Measurements from ENCODE around the gene LIX1L. TPM values are rescaled to one million over a fixed set of nuclear protein-coding genes. Genes with fewer than 3 reads are reported as not detected.
A peak's percentile ranks its signal among the peaks of the same experiment; 100 is the strongest.

Gene LIX1L
- 10 to 100 TPM; 10.6 to 11.9 (median 11.0) TPM for total RNA-seq
- long read RNA-seq, partial matches to known transcripts, result 0 of 2 reads
- long read RNA-seq, other reads (novel, unspliced or antisense), result 2 of 2 reads

DNA sequence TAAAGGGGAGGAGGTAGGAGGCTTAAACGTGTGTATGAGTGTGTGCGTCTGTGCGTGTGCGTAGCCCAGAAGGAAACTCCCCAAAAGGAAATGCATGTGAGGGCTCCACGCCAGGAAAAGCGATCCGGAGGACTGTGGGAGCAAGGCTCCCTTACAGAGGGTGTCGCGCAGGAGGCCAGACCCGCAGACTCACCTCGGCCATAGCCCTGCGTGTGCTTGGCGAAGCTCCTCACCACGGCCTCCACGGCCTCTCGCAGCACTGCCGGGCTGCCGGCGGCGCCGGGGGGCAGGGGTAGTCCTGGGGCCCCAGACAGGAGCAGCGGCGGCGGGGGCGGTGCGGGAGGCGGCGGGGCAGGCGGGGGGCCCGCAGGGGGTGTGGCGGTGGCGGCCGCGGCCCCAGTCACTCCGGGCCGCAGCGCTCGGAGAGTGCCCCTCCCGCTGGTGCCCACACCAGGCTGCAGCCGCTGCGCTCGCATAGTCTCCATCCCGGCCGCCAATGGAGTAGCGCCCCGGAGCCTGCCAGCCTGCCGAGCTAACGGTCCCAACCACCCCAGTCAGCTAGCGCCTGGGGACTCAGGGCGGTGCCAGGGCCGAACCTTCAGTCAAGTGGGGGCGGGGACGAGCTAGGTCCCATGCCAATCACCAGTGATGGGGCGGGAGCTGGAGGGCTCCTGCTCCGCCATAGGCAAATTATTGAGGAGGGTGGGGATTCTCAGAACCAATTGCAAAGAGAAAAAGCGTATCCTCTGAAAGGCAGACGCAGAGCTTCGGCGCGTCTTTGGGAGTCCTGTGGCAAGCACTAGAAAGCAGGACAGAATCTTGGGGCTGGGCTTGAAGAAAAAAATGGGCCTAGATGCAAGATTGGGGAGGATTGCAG, at the start of gene LIX1L:
Gene LIX1L (minus strand): TSS at position 575 of the 877 bp plus-strand sequence. CDS start 90 bp downstream, at position 485.
- ATAC-seq (peak; percentile 84 to 92 (median 88)), DNase-seq (peak; percentile 97 to 98 (median 98))
- intact Hi-C loops (cut with DNase I), result no loop called here
- Histone ChIP-seq H3K36me3 (no peaks in the 10 kb centered on the region), H3K27ac (peak within 1 kb of the TSS; percentile 78 to 97 (median 91)), H3K4me1 (peaks cover 0 to 52% (median 18%) of the 10 kb centered on the region in 4 donors), H3K27me3 (no peaks in the 10 kb centered on the region), H3K9me3 (no peaks in the 10 kb centered on the region), H3K4me3 (peak within 1 kb of the TSS; percentile 65 to 93 (median 65))
- no peak for TF ChIP-seq CTCF (IDR thresholded peaks at IDR 0.05)
- TF ChIP-seq POLR2A (IDR thresholded peaks at IDR 0.05), result peak; percentile 84
- 0% methylated on average over 17 of the region's 60 CpGs for WGBS (ENCODE audit: insufficient coverage, low coverage, low lambda C conversion rate, missing lambda C conversion rate)

GRCh38 chr1:146001709-146002108, 43.9 kb upstream of the LIX1L start:
- TF ChIP-seq POLR2A (IDR thresholded peaks at IDR 0.05), result no peak
- no peak for TF ChIP-seq CTCF (IDR thresholded peaks at IDR 0.05)
- 45% methylated on average over 1 of the region's 2 CpGs for WGBS (ENCODE audit: insufficient coverage, low coverage, low lambda C conversion rate, missing lambda C conversion rate)
- Histone ChIP-seq H3K36me3 (no peaks in the 10 kb centered on the region), H3K4me3 (no peak overlapping the region), H3K27ac (no peak overlapping the region), H3K9me3 (no peaks in the 10 kb centered on the region), H3K4me1 (peaks cover 0 to 34% (median 12%) of the 10 kb centered on the region in 4 donors), H3K27me3 (no peaks in the 10 kb centered on the region)
- no peak for DNase-seq
- ATAC-seq, result no peak
- intact Hi-C loops (cut with DNase I), result no loop called here

DNA sequence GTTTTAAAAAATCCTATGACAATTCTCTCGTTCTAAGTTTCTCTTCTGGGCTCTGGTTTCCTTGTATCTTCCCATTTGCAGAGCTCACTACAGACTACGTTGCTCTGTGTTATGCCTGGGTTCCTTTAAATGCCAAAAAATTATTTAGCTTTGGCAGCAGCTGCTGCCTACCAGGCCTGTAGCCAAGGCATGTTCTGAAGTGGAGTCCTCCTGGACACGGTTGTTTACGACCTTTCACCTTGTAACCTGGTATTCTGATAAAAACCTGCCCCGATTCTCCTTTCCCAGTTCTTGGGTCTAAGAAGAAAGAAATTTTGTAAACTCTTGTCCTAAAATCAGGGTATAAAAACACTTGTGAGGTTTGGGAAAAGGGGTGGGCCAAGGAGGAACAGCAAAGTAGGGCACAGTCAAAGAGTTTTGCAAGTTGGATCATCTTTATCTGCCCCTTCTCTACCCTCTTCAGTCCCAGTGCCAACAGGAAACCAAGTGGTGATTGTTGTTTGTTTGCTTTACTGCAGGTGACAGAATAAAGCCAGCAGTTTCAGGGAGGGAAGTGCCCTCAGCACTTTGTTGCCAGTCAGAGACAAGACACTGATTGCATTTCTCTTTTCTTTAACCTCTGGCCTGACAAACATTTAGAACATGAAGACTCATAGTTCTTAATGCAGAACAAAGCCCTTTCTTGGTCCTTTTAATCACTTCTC, 41.7 kb upstream of the LIX1L start:
- intact Hi-C loops (cut with DNase I), result no loop called here
- peak; percentile 56 to 65 (median 63) for ATAC-seq
- Histone ChIP-seq H3K4me1 (peaks cover 0 to 38% (median 14%) of the 10 kb centered on the region in 4 donors), H3K27me3 (no peaks in the 10 kb centered on the region), H3K36me3 (peaks cover 0 to 11% (median 8%) of the 10 kb centered on the region in 4 donors), H3K9me3 (no peaks in the 10 kb centered on the region), H3K27ac (peak overlapping the region; percentile 39 to 98 (median 88)), H3K4me3 (peak overlapping the region in 2 of 3 donors; percentile 3 to 4)
- TF ChIP-seq POLR2A (IDR thresholded peaks at IDR 0.05), result peak; percentile 75
- no peak for TF ChIP-seq CTCF (IDR thresholded peaks at IDR 0.05)
- peak; percentile 51 to 81 (median 67) for DNase-seq
- WGBS (ENCODE audit: insufficient coverage, low coverage, low lambda C conversion rate, missing lambda C conversion rate), result 10% methylated on average over 5 of the region's 5 CpGs

DNA sequence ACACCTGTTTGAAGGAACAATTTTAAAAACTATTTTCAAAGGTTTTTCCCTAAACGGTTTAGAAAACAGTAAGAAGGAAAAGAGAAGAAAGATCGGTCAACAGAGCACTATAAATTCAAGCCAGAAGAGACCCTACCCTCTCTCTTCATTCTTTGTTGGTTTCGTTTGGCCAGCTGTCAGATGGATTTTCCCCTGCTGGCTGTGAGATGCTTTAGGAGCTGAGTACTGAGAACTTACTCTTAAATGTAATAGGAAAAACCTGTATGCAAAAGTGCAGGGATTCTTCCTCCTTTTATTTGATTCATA, 39.9 kb upstream of the LIX1L start:
- peaks cover 0 to 29% (median 23%) of the 10 kb centered on the region in 4 donors for H3K36me3 ChIP-seq
- peaks cover 0 to 54% (median 21%) of the 10 kb centered on the region in 4 donors for H3K4me1 ChIP-seq
- 1% methylated on average over 3 of the region's 3 CpGs for WGBS (ENCODE audit: insufficient coverage, low coverage, low lambda C conversion rate, missing lambda C conversion rate)
- no peaks in the 10 kb centered on the region for H3K27me3 ChIP-seq
- peak overlapping the region; percentile 88 to 98 (median 92) for H3K27ac ChIP-seq
- TF ChIP-seq CTCF (IDR thresholded peaks at IDR 0.05), result no peak
- TF ChIP-seq POLR2A (IDR thresholded peaks at IDR 0.05), result no peak
- intact Hi-C loops (cut with DNase I), result no loop called here
- peak overlapping the region in 2 of 3 donors; percentile 83 to 91 for H3K4me3 ChIP-seq
- ATAC-seq (no peak), DNase-seq (peak in 1 of 3 donors; percentile 40)
- H3K9me3 ChIP-seq, result no peaks in the 10 kb centered on the region

Data from right lobe of liver (tissue), 6 donors.